ENCODE measurements around the gene SPATS2L.

Gene SPATS2L

DNA sequence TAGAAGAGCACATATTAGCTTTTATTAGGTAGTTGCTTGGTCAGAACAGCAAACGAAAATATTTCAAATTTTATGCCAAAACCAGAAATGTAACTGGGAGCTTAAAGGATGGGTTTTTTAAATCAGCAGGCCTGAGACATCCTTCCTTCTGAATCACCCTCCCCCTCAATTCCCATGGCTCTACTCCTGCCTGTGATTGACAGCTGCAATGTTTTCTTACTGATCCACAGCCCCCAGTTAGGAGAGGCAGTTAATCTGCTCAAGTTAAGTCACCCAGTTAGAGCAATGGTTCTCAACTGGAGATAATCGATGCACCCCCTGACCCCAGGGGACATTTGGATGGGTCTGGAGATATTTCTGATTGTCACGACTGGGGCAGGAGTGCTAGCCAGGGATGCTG lies 178.4 kb downstream of the SPATS2L start:
- no peak overlapping the region for H3K27ac ChIP-seq
- no peak for DNase-seq (ENCODE audit: low read depth, low spot score)

DNA sequence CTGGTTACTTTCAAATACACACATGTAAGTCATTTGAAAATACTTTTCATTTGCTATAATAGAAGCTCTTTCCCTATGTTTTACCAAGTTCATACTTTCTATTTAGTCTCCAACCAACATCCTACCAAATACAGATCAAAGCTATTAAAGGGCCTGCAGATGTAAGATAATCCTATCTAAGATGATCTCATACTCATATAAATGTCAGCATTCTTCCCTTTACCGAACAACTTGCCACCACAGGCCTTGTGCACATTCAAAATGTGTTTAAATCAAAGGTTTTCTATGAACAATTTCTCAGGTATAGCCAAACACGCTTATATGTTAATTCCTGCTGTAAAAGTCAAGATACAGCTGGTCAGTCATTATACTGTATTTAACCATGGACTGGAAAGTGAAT lies 180.0 kb downstream of the SPATS2L start:
- peak overlapping the region; percentile 45 for H3K27ac ChIP-seq
- no peak for DNase-seq (ENCODE audit: low read depth, low spot score)

DNA sequence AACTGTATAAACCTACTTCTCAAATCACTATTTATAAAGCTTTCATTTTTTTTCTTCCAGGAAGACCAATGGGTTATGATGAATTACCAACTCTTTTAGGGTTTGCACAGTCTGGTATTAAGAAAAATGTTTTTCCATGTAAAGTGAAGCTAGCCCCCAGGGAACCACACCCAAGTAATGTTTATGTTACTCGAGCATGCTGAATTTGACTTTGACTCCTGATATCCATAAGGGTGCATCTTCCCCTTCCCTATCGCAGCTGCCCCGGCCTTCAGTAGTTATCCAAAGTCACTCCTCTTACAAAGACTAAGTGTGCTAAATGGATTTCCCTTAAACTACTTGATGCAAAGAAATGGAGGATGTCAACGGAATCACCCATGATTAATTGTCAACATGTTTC lies 181.7 kb downstream of the SPATS2L start:
- no peak overlapping the region for H3K27ac ChIP-seq
- no peak for DNase-seq (ENCODE audit: low read depth, low spot score)

DNA sequence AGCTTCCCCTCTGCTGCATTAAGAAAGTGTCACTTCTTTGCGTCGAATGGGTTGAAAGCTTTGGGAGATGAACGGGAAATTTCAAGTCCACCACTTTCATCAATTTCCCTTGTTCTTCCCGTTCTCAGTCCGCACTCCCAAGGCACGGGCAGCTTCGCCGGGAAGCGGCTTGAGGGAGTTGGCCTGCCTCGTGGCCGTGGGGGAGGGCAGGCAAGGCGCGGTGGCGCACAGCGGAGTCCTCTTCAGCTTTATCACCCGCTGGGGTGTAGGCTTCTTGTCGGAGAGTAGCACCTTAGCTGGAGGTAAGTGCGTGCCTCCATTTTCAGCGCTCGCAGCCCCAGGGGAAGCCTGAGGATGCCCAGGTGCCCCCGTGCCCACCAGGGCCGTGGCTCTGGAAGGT lies 183.5 kb downstream of the SPATS2L start:
- H3K27ac ChIP-seq: no peak overlapping the region
- DNase-seq (ENCODE audit: low read depth, low spot score): no peak

DNA sequence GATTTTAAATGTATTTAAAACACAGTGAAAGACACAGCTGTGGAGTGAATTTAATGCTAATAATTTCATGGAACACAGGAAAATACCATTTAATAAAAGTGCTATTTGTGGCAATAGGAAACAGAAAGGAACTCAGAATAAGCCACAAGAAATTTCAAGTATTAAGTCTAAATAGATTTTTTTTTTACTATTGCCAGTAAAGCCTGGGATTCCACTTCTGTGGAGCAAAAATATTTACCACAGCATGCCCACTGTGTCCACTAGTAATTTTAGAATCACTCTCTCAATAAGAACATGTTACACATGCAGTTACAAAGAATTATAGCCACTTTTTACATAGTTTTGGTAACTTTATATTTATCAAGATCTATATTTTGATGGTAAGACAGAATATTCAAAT lies 186.2 kb downstream of the SPATS2L start:
- DNase-seq (ENCODE audit: low read depth, low spot score): no peak

DNA sequence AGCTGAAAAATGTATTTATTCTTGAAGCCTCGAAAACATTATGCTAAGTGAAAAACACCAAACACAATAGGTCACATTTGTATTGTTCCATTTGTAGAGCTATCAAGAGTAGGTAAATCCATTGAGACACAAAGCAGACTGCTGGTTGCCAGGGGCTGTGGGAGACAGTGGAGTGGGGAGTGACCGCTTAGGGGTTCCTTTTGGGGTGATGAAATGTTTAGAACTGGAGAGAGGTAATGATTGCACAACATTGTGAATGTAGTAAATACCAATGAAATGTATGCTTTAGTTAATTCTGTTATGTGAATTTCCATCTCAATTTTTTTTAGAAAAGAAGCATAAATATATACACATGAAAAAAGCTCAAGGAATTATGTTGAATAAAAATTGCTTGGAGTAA lies 187.6 kb downstream of the SPATS2L start:
- no peak overlapping the region for H3K27ac ChIP-seq
- no peak for DNase-seq (ENCODE audit: low read depth, low spot score)

More for the DNA sequence above, 186.2 kb downstream of the SPATS2L start:
- no peak overlapping the region for H3K27ac ChIP-seq

DNA sequence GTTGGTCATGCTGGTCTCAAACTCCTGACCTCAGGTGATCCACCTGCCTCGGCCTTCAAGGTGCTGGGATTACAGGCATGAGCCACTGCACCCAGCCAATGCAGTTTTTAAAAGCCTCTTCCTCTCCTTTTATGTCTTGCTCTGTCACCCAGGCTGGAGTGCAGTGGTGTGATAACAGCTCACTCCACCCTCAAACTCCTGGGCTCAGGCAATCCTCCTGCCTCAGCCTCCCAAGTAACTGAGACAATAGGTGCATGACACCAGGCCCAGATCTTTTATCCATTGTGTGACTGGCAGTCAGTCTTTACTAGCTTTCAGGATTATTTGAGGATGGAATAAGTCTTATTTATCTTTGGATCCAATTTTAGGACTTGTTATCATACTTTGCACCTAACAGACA lies 190.2 kb downstream of the SPATS2L start:
- H3K27ac ChIP-seq: no peak overlapping the region
- DNase-seq (ENCODE audit: low read depth, low spot score): no peak

DNA sequence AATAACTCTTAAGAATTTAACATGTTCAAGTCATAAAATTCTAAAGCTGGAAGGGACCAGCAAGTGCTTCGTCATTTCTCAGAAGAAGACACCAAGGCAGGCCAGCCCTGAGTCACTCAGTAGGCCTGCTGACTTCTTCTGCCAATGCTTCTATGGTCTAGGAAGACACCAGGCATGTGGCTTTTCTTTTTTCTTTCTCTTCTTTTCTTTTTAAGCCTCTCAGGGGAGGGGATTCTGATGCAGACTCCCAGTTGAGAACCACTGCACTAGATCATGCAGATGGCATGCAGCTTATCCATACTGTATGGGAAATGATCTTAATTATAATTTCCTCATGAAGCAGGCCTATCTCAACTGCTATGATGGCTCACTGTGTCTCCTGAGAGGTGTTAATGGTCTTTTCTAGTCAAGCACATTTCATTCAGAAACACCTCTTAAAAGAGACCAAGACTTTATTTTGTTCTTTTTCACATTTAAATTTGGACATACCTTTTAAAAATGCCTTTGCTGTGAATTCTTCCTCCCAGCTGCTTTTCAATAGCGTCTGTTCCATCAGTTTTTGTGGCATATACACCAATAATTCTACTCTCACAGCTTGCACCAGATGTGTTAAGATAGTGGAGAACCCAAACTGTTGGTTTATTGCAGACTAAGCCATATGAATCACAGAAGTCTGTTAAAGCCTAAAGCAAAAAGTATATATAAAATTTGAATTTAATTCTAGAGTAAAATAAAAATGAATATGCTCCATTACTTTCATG lies 192.1 kb downstream of the SPATS2L start:
- DNase-seq (ENCODE audit: low read depth, low spot score): no peak
- no peak overlapping the region for H3K27ac ChIP-seq

DNA sequence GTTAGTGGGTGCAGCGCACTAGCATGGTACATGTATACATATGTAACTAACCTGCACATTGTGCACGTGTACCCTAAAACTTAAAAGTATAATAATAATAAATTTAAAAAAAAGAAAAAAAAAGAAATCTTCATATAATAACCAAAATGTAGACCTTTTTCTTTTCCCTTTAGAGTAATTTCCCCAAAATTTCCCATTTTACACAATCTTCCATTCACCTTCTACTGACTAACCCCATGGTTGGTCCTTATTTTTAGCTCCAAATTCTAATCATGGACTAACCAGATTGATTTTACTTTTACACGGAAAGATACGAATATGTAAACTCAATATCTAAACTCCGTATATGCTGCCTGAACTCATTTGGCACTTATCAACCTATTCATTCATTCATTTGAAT lies 195.7 kb downstream of the SPATS2L start:
- no peak for DNase-seq (ENCODE audit: low read depth, low spot score)
- no peak overlapping the region for H3K27ac ChIP-seq

DNA sequence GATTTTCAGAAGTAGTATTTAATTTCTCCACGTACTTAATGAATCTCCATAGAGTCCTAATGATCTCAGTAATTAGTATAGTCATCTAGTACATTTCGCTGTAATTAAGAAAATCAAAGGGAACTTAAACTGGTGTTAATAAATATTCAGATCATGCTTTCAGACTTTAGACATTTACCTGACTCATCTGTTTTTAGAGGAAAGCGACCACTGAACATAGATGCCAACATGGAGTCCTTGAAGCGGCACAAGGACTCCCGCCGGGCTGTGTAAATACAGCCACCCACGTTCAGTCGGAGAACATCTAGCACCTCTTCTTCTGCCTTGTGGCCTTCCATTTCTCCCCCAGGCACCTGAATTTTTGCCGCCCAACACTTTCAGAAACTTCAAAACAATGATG lies 200.2 kb downstream of the SPATS2L start:
- DNase-seq (ENCODE audit: low read depth, low spot score): no peak
- H3K27ac ChIP-seq: no peak overlapping the region

DNA sequence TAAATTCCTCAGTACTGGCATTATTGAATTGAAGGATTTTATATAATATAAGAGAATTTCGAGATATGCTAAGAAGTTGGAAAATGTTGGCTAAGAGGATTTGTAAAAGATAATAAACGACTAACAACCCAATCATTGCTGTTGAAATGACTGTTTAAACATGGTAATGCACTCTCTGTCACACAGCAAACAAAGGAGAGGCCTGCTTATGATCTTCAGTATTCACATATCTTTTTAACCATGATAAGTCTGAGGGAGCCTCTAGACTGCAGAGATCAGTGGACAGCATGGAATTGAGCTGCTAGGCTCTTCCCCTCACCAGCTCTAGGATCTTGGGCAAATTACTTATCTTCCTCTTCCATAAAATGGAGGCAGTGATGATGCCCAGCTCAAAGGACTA lies 200.7 kb downstream of the SPATS2L start:
- peak overlapping the region; percentile 20 for H3K27ac ChIP-seq
- DNase-seq (ENCODE audit: low read depth, low spot score): no peak

DNA sequence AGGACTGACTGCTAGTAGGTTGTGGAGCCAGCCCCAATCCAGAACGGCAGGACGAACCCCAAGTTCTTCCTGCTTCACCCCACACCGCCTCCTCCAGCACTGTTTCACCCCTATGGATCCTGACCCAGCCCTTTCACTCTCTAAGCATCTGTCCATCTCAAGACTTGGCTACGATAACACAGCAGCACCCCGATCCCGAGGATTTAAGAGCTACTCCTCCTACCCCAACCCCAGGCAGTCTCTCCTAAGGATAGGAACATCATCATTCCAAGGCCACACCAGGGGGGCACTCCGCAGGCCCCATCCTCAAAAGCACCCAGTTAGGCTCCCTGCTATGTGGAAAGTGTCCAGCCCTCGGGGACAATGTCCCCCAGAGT lies 202.7 kb downstream of the SPATS2L start:
- peak overlapping the region; percentile 51 for H3K27ac ChIP-seq
- DNase-seq (ENCODE audit: low read depth, low spot score): no peak

DNA sequence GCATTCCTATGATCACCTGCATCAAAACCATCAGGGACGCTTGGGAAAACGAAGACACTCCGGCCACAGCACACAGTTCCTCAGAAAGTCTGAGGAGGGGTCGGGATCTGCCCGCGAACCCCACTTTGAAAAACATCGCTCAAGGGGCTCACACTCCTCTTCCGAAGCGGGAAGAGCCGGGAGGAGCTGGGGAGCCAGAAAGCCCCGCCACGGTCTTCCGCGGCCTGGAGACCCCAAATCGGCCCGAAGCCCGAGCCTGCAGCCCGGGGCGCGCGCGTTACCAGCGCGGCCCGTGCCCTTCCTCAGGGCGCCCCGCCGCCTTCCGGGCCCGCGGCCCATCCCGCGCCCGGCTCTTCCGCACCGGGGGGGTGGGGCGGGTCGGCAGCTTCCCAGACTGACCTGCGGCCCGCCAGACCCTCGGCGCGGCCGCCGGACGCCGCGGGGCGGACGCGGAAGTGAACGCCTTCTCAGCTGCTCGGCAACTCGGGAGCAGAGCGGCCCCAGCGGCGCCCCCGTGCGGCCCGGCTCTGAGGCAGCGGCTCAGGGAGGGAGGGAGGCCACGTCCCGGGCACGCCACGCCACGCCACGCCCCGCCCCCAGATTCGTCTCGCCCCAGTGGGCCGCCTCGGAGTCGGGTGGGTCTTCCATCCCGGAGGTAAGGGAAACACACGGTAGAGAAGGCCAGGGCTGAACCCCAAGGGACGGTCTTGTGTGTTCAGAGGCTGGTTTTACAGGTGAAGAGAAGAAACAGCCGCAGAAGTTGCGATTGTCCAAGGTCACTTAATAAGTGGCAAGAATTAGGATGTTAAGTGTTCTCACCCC lies 203.3 kb downstream of the SPATS2L start, which contains the start of gene KCTD18:
Gene KCTD18 (minus strand): TSS at position 457 of the 822 bp plus-strand sequence. CDS start 3,052 bp downstream, outside the sequence.
- DNase-seq (ENCODE audit: low read depth, low spot score): no peak
- H3K27ac ChIP-seq: peak within 1 kb of the TSS; percentile 51

DNA sequence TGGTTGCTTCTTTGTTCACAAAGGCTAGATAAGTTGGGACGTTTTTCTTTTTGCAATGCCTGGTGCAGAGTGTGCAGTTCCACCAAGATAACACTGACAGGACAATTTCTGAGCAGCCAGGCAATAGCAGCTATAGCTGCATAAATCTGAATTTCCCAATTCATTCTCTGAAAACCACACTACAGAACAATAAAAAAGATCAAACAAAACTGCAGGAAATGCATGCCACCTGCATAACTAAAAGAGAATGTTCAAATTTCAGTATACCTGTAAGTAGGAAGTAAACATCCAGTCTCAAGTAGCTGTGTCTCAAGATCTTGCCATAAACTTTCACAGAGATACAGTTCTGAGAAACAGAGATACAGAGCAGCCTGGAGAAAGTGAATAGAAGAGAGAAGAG lies 208.7 kb downstream of the SPATS2L start:
- H3K27ac ChIP-seq: no peak overlapping the region
- DNase-seq (ENCODE audit: low read depth, low spot score): no peak

DNA sequence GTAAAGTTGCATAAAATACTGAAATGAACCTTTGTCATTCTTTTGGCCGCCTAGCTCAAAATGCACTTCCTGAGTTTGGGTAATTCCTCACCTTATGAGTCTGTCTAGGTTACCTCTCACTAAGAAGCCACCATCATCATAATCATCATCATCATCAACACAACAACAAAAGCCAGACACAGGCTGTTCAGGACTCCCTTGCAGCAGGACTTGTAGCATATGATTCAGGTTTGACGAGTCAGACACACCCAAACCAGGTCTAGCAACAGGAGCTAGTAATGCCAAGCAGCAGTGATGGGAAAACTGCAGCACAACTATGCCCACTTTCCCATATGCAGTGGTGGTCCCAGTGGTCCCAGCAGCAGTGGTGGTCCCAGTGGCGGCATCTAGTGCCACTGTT lies 216.7 kb downstream of the SPATS2L start:
- DNase-seq (ENCODE audit: low read depth, low spot score): peak; percentile 50
- H3K27ac ChIP-seq: peak overlapping the region; percentile 39

DNA sequence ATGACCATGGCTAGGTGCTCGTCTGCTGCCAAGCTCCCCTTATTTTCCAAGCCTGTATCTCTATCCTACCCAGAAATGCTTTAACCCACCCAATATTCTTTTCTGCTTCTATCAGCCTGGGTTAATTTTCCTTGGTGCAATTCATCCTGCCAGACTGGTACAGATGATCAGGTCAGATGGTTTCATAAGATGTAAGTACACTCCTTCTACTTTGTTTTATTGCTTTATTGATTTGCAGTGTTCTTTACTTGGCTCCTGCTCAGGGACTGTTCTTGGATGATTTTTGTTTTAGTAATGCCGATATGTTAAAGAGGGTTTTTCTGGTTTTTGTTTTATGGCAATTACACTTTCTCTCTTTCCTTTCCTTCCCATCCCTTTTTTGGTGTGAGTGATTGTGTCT lies 217.1 kb downstream of the SPATS2L start:
- H3K27ac ChIP-seq: peak overlapping the region; percentile 39
- no peak for DNase-seq (ENCODE audit: low read depth, low spot score)

DNA sequence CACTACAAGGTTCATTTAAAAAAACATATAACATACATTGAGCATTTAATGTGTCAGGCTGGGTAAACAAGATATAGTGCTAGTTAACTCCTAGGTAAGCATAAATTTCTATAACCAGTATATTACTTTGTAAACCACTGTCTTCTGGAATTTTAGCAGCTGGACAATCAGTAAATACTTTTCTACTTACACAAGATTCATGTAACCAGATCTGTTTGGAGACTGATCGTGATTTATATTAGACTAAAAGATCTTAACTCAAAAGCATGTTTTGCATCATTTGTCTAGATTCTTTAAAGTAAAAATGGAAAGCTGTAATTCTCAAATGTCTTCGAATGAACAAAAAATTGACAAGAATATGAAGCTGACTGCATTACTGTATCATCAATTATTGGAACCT lies 218.6 kb downstream of the SPATS2L start:
- H3K27ac ChIP-seq: peak overlapping the region; percentile 39
- no peak for DNase-seq (ENCODE audit: low read depth, low spot score)

DNA sequence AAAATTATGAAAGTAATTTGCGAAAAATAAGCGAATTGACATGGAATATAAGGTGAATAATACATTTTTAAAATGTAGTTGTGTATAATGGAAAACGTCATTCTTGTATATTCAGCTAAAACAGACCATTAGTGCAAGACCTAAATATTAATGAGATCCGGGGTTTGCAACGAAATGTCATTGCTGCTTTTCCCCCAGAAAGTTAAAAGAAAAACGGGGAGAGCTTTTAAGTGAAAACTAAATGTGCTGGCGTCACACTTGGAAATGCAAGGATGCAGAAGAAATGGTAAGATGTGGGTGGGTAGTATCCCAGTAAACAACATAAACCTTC lies 219.0 kb downstream of the SPATS2L start:
- peak overlapping the region; percentile 39 for H3K27ac ChIP-seq
- DNase-seq (ENCODE audit: low read depth, low spot score): no peak

DNA sequence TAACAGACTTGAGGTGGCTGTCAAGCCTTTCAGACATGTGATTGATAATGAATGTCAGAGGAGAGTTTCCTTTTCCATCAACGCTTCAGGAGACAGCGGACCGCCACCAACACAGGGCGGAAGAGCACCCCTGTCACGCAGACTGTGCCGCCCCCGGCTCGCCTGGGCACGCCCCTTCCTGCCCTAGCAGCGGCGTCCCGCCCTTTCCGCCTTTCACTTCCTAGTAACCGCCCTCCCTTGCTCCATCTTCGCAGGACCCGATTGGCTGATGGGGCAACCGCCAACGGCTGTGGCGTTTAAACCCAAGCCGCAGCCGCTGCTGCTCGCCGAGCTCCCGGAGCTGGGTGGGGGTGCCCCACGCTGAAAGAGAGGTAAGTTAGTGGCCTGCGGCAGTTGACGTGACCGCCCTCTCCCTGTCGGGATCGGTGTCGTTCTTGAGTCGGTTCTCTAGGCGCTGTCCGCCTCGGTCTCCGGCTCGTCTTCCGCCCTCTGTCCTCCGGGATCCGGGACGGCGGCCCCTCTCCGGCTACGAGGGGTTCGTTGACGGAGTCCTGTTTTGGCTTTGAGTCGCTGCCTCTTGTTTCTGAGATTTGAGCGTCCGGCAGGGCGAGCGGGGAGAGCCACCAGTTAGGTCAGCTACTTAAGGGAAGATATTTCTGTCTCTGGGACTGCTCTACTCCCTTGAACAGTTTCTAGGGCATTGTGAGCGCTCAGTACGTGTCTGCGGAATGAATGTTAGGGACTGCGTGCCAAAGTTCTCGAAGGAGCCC lies 219.6 kb downstream of the SPATS2L start, which contains the start of gene SGO2:
Gene SGO2 (plus strand): TSS at position 326 of the 770 bp plus-strand sequence. CDS start 6,769 bp downstream, outside the sequence.
- DNase-seq (ENCODE audit: low read depth, low spot score): peak; percentile 70
- peak within 1 kb of the TSS; percentile 39 for H3K27ac ChIP-seq

DNA sequence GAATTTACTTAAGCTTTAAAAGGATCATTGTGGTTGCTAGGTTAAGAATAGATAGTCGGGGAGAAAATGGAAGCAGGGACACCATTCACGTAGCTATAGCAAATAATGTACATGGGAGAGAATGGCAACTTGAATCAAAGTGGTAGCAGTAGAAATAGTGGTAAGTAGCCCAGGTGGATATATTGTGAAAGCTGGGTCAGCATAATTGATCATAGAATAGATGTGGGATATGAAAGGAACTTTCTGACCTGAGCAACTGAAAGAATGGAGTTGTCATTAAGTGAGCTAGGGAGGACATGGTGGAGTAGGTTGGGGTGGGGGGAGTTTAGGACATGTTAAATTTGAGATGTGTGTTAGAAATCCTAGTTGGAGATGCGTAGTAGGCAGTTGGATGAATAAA lies 221.7 kb downstream of the SPATS2L start:
- H3K27ac ChIP-seq: no peak overlapping the region
- no peak for DNase-seq (ENCODE audit: low read depth, low spot score)
